A673 (cell line): ENCODE results near the gene GRHPR. TPM values are rescaled to one million over a fixed set of nuclear protein-coding genes. Genes with fewer than 3 reads are reported as not detected.

Experiments
- BruUV-seq: library from RNA; stranded (reverse); fragments of 400-500 nt; replicated peaks from 2 replicates; lab custom pipeline; 2021; lab: Mats Ljungman, UMichigan
- CTCF ChIA-PET: fragments of 300-600 bp; sonication (Branson Sonifier 250); formaldehyde crosslinking; loops from one replicate; lab custom pipeline; 2022; ENCODE audit warnings: antibody characterized with exemption; lab: Charles Lee
- POLR2A ChIA-PET: fragments of 300-600 bp; sonication (Branson Sonifier 250); formaldehyde crosslinking; loops from one replicate; lab custom pipeline; 2022; ENCODE audit warnings: antibody characterized with exemption; ENCODE audit not compliant: low non-redundant PET; lab: Charles Lee
- DNase-seq: peaks from one replicate; pipeline ENCODE4 v3.0.0-alpha.2; 2015; ENCODE audit warnings: low spot score
- H3K27ac ChIP-seq: fragments of 200-600 bp; sonication (generic); 2 replicates; pipeline ENCODE4 v1.5.1; 2016; ENCODE audit warnings: mixed run types, low read depth, mild to moderate bottlenecking, mixed read lengths, antibody characterized with exemption, low read length; ENCODE audit not compliant: poor library complexity, severe bottlenecking
- H3K27me3 ChIP-seq: fragments of 200-600 bp; sonication (generic); replicated peaks from 2 replicates; pipeline ENCODE4 v1.6.1; 2017; ENCODE audit warnings: mixed run types, low read depth, mild to moderate bottlenecking, mixed read lengths, antibody characterized with exemption, low read length; ENCODE audit not compliant: insufficient read depth, poor library complexity
- H3K36me3 ChIP-seq: fragments of 200-600 bp; sonication (generic); 2 replicates; pipeline ENCODE4 v1.6.1; 2016; ENCODE audit warnings: mixed run types, mild to moderate bottlenecking, mixed read lengths, antibody characterized with exemption, low read length; ENCODE audit not compliant: insufficient read depth, poor library complexity, severe bottlenecking
- H3K4me1 ChIP-seq: fragments of 200-600 bp; sonication (generic); 2 replicates; pipeline ENCODE4 v1.6.1; 2017; ENCODE audit warnings: mixed run types, mild to moderate bottlenecking, mixed read lengths, antibody characterized with exemption, low read length; ENCODE audit not compliant: insufficient read depth, poor library complexity, severe bottlenecking
- H3K4me3 ChIP-seq: fragments of 200-600 bp; sonication (generic); 2 replicates; pipeline ENCODE4 v1.5.1; 2016; ENCODE audit warnings: low read depth, mixed run types, mild to moderate bottlenecking, mixed read lengths, low read length; ENCODE audit not compliant: poor library complexity, severe bottlenecking
- H3K9me3 ChIP-seq: fragments of 200-600 bp; sonication (generic); 2 replicates; pipeline ENCODE4 v1.6.1; 2016; ENCODE audit warnings: mixed run types, low read depth, mild to moderate bottlenecking, mixed read lengths, antibody characterized with exemption, low read length; ENCODE audit not compliant: poor library complexity, severe bottlenecking
- CTCF ChIP-seq: fragments of 300-800, 200-600 bp; sonication (generic); conservative IDR thresholded peaks from 2 replicates; pipeline ENCODE4 v1.5.1; 2017; ENCODE audit warnings: low read depth, mild to moderate bottlenecking, antibody characterized with exemption, low read length, moderate library complexity, mixed read lengths
- EZH2 ChIP-seq: fragments of 200-600 bp; sonication (generic); IDR thresholded peaks from 2 replicates; pipeline ENCODE4 v1.6.1; 2017; ENCODE audit warnings: borderline replicate concordance, low read depth, mild to moderate bottlenecking, mixed read lengths, antibody characterized with exemption, low read length; ENCODE audit not compliant: poor library complexity, severe bottlenecking
- intact Hi-C: fragments of 100-400 bp; cut with micrococcal nuclease; formaldehyde crosslinking; loops from one replicate; pipeline ENCODE4 v1.10.0; 2022; ENCODE audit not compliant: unreplicated experiment
- total RNA-seq: library from RNA; stranded (reverse); gene quantifications from 2 replicates; pipeline ENCODE4 v1.2.3, GENCODE V29; 2021

GRHPR gene
- total RNA-seq, 1 experiment from 2014 or later = 102 TPM

GRCh38 chr9:37451628-37452027 is 29.1 kb downstream of the GRHPR start:
- Histone ChIP-seq H3K9me3 (no peaks in the 10 kb centered on the region), H3K36me3 (no peaks in the 10 kb centered on the region), H3K4me3 (no peak overlapping the region), H3K4me1 (peaks cover 40% of the 10 kb centered on the region), H3K27me3 (no peaks in the 10 kb centered on the region), H3K27ac (peak overlapping the region; percentile 62)
- POLR2A ChIA-PET = no interaction called here
- CTCF ChIA-PET = no interaction called here
- no peak for DNase-seq
- intact Hi-C loops = no loop called here
- no TSS peak for BruUV-seq
- no peak for TF ChIP-seq EZH2
- no peak for TF ChIP-seq CTCF

- peak overlapping the region; percentile 62 for H3K27ac ChIP-seq
- no peaks in the 10 kb centered on the region for H3K36me3 ChIP-seq
- no peak for DNase-seq
- H3K27me3 ChIP-seq = no peaks in the 10 kb centered on the region
- ChIA-PET CTCF (no interaction called here), POLR2A (no interaction called here)
- no TSS peak for BruUV-seq
- H3K4me1 ChIP-seq = peaks cover 30% of the 10 kb centered on the region
- intact Hi-C loops = no loop called here
- H3K4me3 ChIP-seq = no peak overlapping the region
- H3K9me3 ChIP-seq = no peaks in the 10 kb centered on the region
- no peak for TF ChIP-seq CTCF
- no peak for TF ChIP-seq EZH2
These were observed 30.1 kb downstream of the GRHPR start for GRCh38 chr9:37452611-37453010.

DNA sequence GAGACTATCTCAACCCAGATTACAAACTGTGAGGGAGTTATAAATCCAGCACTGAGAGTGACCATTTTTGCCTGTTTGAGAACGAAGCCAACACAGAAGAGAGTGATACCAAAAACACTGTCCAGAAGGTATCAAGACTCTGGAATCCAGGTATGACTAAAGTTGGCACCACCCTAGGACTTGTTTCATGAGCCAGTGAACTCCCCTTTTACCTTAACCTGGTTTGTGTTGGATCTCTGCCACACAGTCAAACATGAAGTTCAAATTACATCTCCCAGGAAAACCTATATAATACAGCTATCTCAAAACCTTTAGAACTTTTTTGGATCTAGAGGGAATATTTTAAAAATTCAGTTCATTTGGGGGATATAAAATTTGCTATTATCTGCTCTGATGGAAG is 31.3 kb downstream of the GRHPR start:
- H3K9me3 ChIP-seq = no peaks in the 10 kb centered on the region
- H3K4me1 ChIP-seq = peaks cover 31% of the 10 kb centered on the region
- intact Hi-C loops = no loop called here
- H3K36me3 ChIP-seq = no peaks in the 10 kb centered on the region
- no peak for DNase-seq
- H3K27me3 ChIP-seq = no peaks in the 10 kb centered on the region
- peak overlapping the region; percentile 3 for H3K27ac ChIP-seq
- no peak for TF ChIP-seq EZH2
- POLR2A ChIA-PET = no interaction called here
- BruUV-seq = no TSS peak
- H3K4me3 ChIP-seq = no peak overlapping the region
- CTCF ChIA-PET = no interaction called here

- Histone ChIP-seq H3K27me3 (no peaks in the 10 kb centered on the region), H3K36me3 (no peaks in the 10 kb centered on the region), H3K4me1 (peaks cover 32% of the 10 kb centered on the region), H3K9me3 (no peaks in the 10 kb centered on the region), H3K27ac (no peak overlapping the region), H3K4me3 (no peak overlapping the region)
- intact Hi-C loops = no loop called here
- BruUV-seq = no TSS peak
- no peak for TF ChIP-seq CTCF
- TF ChIP-seq EZH2 = no peak
- ChIA-PET POLR2A (no interaction called here), CTCF (no interaction called here)
- DNase-seq = no peak
These were observed 31.7 kb downstream of the GRHPR start for GRCh38 chr9:37454238-37454637.
